ENCODE data around the gene GTF2F1. TPM values are rescaled to one million over a fixed set of nuclear protein-coding genes. Genes with fewer than 3 reads are reported as not detected.

Gene GTF2F1
- total and polyA plus RNA-seq, 9 of the 15 experiments (the other 6 are each of a cell fraction or from before 2014, with no cell fraction given): 4.7 to 75.4 (median 68.4) TPM

- TF ChIP-seq, protein P1, sequence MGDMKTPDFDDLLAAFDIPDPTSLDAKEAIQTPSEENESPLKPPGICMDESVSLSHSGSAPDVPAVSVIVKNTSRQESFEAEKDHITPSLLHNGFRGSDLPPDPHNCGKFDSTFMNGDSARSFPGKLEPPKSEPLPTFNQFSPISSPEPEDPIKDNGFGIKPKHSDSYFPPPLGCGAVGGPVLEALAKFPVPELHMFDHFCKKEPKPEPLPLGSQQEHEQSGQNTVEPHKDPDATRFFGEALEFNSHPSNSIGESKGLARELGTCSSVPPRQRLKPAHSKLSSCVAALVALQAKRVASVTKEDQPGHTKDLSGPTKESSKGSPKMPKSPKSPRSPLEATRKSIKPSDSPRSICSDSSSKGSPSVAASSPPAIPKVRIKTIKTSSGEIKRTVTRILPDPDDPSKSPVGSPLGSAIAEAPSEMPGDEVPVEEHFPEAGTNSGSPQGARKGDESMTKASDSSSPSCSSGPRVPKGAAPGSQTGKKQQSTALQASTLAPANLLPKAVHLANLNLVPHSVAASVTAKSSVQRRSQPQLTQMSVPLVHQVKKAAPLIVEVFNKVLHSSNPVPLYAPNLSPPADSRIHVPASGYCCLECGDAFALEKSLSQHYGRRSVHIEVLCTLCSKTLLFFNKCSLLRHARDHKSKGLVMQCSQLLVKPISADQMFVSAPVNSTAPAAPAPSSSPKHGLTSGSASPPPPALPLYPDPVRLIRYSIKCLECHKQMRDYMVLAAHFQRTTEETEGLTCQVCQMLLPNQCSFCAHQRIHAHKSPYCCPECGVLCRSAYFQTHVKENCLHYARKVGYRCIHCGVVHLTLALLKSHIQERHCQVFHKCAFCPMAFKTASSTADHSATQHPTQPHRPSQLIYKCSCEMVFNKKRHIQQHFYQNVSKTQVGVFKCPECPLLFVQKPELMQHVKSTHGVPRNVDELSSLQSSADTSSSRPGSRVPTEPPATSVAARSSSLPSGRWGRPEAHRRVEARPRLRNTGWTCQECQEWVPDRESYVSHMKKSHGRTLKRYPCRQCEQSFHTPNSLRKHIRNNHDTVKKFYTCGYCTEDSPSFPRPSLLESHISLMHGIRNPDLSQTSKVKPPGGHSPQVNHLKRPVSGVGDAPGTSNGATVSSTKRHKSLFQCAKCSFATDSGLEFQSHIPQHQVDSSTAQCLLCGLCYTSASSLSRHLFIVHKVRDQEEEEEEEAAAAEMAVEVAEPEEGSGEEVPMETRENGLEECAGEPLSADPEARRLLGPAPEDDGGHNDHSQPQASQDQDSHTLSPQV (IDR thresholded peaks at IDR 0.05): peak; percentile 18; the same call in 1 of the 2 replicates
- TF ChIP-seq ZEB2 (IDR thresholded peaks at IDR 0.05) (peak; percentile 68), HDAC1 (IDR thresholded peaks at IDR 0.05) (peak in 1 of 2 experiments; percentile 81; a peak in 2 of 4 replicates), PCBP2 (IDR thresholded peaks at IDR 0.05; ENCODE audit: low read depth, low read length, poor library complexity, severe bottlenecking) (peak; percentile 86), FOXO4 (CRISPR knock-in tag; IDR thresholded peaks at IDR 0.05) (no peak), HDAC2 (IDR thresholded peaks at IDR 0.05) (peak; percentile 66), NFYB (IDR thresholded peaks at IDR 0.05; ENCODE audit: extremely low read depth, insufficient read length) (no peak), PATZ1 (CRISPR knock-in tag; IDR thresholded peaks at IDR 0.05; ENCODE audit: borderline replicate concordance) (no peak), DPF2 (IDR thresholded peaks at IDR 0.05) (peak; percentile 37; the same call in 1 of the 2 replicates), ARID2 (IDR thresholded peaks at IDR 0.05) (0 out of 2 replicates have a peak, but pooled peaks have one; percentile 11), KAT2B (IDR thresholded peaks at IDR 0.05; ENCODE audit: low read depth, low read length) (no peak)
- TF ChIP-seq, protein P2, sequence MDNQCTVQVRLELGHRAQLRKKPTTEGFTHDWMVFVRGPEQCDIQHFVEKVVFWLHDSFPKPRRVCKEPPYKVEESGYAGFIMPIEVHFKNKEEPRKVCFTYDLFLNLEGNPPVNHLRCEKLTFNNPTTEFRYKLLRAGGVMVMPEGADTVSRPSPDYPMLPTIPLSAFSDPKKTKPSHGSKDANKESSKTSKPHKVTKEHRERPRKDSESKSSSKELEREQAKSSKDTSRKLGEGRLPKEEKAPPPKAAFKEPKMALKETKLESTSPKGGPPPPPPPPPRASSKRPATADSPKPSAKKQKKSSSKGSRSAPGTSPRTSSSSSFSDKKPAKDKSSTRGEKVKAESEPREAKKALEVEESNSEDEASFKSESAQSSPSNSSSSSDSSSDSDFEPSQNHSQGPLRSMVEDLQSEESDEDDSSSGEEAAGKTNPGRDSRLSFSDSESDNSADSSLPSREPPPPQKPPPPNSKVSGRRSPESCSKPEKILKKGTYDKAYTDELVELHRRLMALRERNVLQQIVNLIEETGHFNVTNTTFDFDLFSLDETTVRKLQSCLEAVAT (IDR thresholded peaks at IDR 0.05): peak; percentile 50 to 83; a peak in 3 of 4 replicates
- TF ChIP-seq, protein P3, sequence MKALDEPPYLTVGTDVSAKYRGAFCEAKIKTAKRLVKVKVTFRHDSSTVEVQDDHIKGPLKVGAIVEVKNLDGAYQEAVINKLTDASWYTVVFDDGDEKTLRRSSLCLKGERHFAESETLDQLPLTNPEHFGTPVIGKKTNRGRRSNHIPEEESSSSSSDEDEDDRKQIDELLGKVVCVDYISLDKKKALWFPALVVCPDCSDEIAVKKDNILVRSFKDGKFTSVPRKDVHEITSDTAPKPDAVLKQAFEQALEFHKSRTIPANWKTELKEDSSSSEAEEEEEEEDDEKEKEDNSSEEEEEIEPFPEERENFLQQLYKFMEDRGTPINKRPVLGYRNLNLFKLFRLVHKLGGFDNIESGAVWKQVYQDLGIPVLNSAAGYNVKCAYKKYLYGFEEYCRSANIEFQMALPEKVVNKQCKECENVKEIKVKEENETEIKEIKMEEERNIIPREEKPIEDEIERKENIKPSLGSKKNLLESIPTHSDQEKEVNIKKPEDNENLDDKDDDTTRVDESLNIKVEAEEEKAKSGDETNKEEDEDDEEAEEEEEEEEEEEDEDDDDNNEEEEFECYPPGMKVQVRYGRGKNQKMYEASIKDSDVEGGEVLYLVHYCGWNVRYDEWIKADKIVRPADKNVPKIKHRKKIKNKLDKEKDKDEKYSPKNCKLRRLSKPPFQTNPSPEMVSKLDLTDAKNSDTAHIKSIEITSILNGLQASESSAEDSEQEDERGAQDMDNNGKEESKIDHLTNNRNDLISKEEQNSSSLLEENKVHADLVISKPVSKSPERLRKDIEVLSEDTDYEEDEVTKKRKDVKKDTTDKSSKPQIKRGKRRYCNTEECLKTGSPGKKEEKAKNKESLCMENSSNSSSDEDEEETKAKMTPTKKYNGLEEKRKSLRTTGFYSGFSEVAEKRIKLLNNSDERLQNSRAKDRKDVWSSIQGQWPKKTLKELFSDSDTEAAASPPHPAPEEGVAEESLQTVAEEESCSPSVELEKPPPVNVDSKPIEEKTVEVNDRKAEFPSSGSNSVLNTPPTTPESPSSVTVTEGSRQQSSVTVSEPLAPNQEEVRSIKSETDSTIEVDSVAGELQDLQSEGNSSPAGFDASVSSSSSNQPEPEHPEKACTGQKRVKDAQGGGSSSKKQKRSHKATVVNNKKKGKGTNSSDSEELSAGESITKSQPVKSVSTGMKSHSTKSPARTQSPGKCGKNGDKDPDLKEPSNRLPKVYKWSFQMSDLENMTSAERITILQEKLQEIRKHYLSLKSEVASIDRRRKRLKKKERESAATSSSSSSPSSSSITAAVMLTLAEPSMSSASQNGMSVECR (CRISPR knock-in tag; IDR thresholded peaks at IDR 0.05): no peak
Observed at GRCh38 chr19:6429419-6430221, 36.7 kb upstream of the GTF2F1 start (continued).

Data from K562 (cell line).